Keratinocyte (primary cell): ENCODE measurements around the gene PTRH2. TPM values are rescaled to one million over a fixed set of nuclear protein-coding genes. Genes with fewer than 3 reads are reported as not detected.
A peak's percentile ranks its signal among the peaks of the same experiment; 100 is the strongest.

Experiments used
- DNase-seq: peaks from one replicate; pipeline ENCODE4 v3.0.0-alpha.2; 2011; ENCODE audit warnings: low read depth, missing footprints, low spot score
- FAIRE-seq: peaks from 2 replicates; lab custom pipeline; 2011; peaks lifted over from hg19 to GRCh38; lab: Jason Lieb, UNC
- H2AFZ ChIP-seq: 2 replicates; pipeline ENCODE4 v1.6.0; 2012; ENCODE audit warnings: low read length, control low read depth, inconsistent platforms; ENCODE audit not compliant: control insufficient read depth
- H3K27ac ChIP-seq: 2 replicates; pipeline ENCODE4 v1.5.1; 2011; ENCODE audit warnings: low read length; ENCODE audit not compliant: control insufficient read depth, insufficient read depth
- H3K27me3 ChIP-seq: 3 replicates; pipeline ENCODE4 v1.6.0; 2011; ENCODE audit warnings: low read length; ENCODE audit not compliant: control insufficient read depth, insufficient read depth; ENCODE audit errors: extremely low read depth
- H3K36me3 ChIP-seq, 2 experiments: 2 replicates in 1 of 2; 3 replicates in 1 of 2; pipeline ENCODE4 v1.5.1; 2011; ENCODE audit warnings: low read length in 2 of 2, mild to moderate bottlenecking in 1 of 2; ENCODE audit not compliant: control insufficient read depth in 2 of 2, insufficient read depth in 2 of 2; ENCODE audit errors: extremely low read depth in 1 of 2
- H3K4me1 ChIP-seq: 3 replicates; pipeline ENCODE4 v1.5.1; 2011; ENCODE audit warnings: low read length; ENCODE audit not compliant: control insufficient read depth, insufficient read depth; ENCODE audit errors: extremely low read depth
- H3K4me2 ChIP-seq: 3 replicates; pipeline ENCODE4 v1.6.0; 2011; ENCODE audit warnings: low read depth, low read length; ENCODE audit not compliant: control insufficient read depth, insufficient read depth; ENCODE audit errors: extremely low read depth
- H3K4me3 ChIP-seq, 3 experiments: fragments of 200-600 bp in 1 of 3; sonication (generic) in 1 of 3; 2 replicates in 2 of 3; 3 replicates in 1 of 3; pipeline ENCODE4 v1.5.1; 2011 to 2016; ENCODE audit warnings: low read length in 3 of 3, mild to moderate bottlenecking in 3 of 3, control low read depth in 2 of 3, inconsistent platforms in 1 of 3, low read depth in 1 of 3, mixed read lengths in 1 of 3, mixed run types in 1 of 3, moderate library complexity in 1 of 3; ENCODE audit not compliant: control insufficient read depth in 2 of 3, insufficient read depth in 2 of 3; ENCODE audit errors: extremely low read depth in 1 of 3
- H3K79me2 ChIP-seq: 2 replicates; pipeline ENCODE4 v1.6.0; 2012; ENCODE audit warnings: low read length; ENCODE audit not compliant: control insufficient read depth, insufficient read depth
- H3K9ac ChIP-seq: 3 replicates; pipeline ENCODE4 v1.6.0; 2011; ENCODE audit warnings: low read length; ENCODE audit not compliant: control insufficient read depth, insufficient read depth; ENCODE audit errors: extremely low read depth
- H3K9me1 ChIP-seq: 3 replicates; pipeline ENCODE4 v1.6.0; 2011; ENCODE audit warnings: low read length; ENCODE audit not compliant: control insufficient read depth, insufficient read depth; ENCODE audit errors: extremely low read depth
- H3K9me3 ChIP-seq: 2 replicates; pipeline ENCODE4 v1.5.1; 2012; ENCODE audit warnings: low read depth, low read length; ENCODE audit not compliant: control insufficient read depth
- H4K20me1 ChIP-seq: 3 replicates; pipeline ENCODE4 v1.6.0; 2011; ENCODE audit warnings: low read length; ENCODE audit not compliant: control insufficient read depth, insufficient read depth; ENCODE audit errors: extremely low read depth
- CTCF ChIP-seq, 3 experiments: IDR thresholded peaks in 1 of 3; conservative IDR thresholded peaks in 1 of 3; optimal IDR thresholded peaks in 1 of 3; 2 replicates in 2 of 3; 3 replicates in 1 of 3; pipeline versions ENCODE3 to v1.5.1; 2011; ENCODE audit warnings: low read length in 3 of 3, mild to moderate bottlenecking in 3 of 3, moderate library complexity in 2 of 3, control low read depth in 1 of 3, inconsistent platforms in 1 of 3; ENCODE audit not compliant: insufficient read depth in 2 of 3; ENCODE audit errors: extremely low read depth in 1 of 3
- EZH2 ChIP-seq: IDR thresholded peaks from one replicate; pipeline ENCODE4 v1.6.1; 2012; ENCODE audit warnings: inconsistent platforms, mild to moderate bottlenecking, low read length, moderate library complexity
- dilution Hi-C: fragments of 300-500 bp; cut with MboI; formaldehyde crosslinking; loops from one replicate; pipeline ENCODE4 v1.7.0; 2020; ENCODE audit warnings: low sequenced_read_pairs; ENCODE audit not compliant: extremely low pct_ligation_motif_present
- polyA plus RNA-seq, 5 experiments: library from polyadenylated mRNA; depleted of rRNA in 3 of 5; stranded (reverse) in 3 of 5; stranded (forward) in 1 of 5; unstranded in 1 of 5; fragments of >200 nt; gene quantifications; 1 replicate in 1 of 5; 2 replicates in 3 of 5; 3 replicates in 1 of 5; pipeline versions ENCODE4 v1.2.1 to v1.2.3, GENCODE V29; 2011 to 2012; ENCODE audit warnings: missing spikeins in 2 of 5, low read depth in 1 of 5, low replicate concordance in 1 of 5

The PTRH2 gene
- polyA plus RNA-seq, 1 donor (not counting 4 experiments of a cell fraction or from before 2014, with no cell fraction given), result 107 TPM

- Histone ChIP-seq H3K9ac (no peak overlapping the region), H4K20me1 (peaks cover 2% of the 10 kb centered on the region), H3K79me2 (peaks cover 37% of the 10 kb centered on the region), H3K9me1 (no peaks in the 10 kb centered on the region), H3K4me1 (no peaks in the 10 kb centered on the region), H3K27ac (no peak overlapping the region), H3K36me3 (peaks cover 30 to 53% of the 10 kb centered on the region in 2 experiments), H2AFZ (no peak overlapping the region), H3K4me2 (no peak overlapping the region), H3K4me3 (no peak overlapping the region), H3K9me3 (no peaks in the 10 kb centered on the region), H3K27me3 (no peaks in the 10 kb centered on the region)
- dilution Hi-C loops, result no loop called here
- no peak for TF ChIP-seq CTCF (optimal IDR thresholded peaks at IDR 0.05 in 1 of 3, IDR thresholded peaks at IDR 0.05 in 1 of 3, conservative IDR thresholded peaks at IDR 0.05 in 1 of 3; ENCODE audit: extremely low read depth in 1 of 3, insufficient read depth in 2 of 3, low read length in 3 of 3)
- no peak for TF ChIP-seq EZH2
- DNase-seq (no peak), FAIRE-seq (no peak)
Observed at GRCh38 chr17:59688496-59688895, 18.7 kb downstream of the PTRH2 start.

- H3K9me3 ChIP-seq, result no peaks in the 10 kb centered on the region
- no peaks in the 10 kb centered on the region for H3K27me3 ChIP-seq
- DNase-seq, result no peak
- H3K4me3 ChIP-seq, result no peak overlapping the region
- H3K4me2 ChIP-seq, result no peak overlapping the region
- H3K9me1 ChIP-seq, result no peaks in the 10 kb centered on the region
- peaks cover 30 to 55% of the 10 kb centered on the region in 2 experiments for H3K36me3 ChIP-seq
- dilution Hi-C loops, result no loop called here
- no peak overlapping the region for H3K27ac ChIP-seq
- TF ChIP-seq CTCF (optimal IDR thresholded peaks at IDR 0.05 in 1 of 3, IDR thresholded peaks at IDR 0.05 in 1 of 3, conservative IDR thresholded peaks at IDR 0.05 in 1 of 3; ENCODE audit: extremely low read depth in 1 of 3, insufficient read depth in 2 of 3, low read length in 3 of 3), result no peak
- H3K4me1 ChIP-seq, result no peaks in the 10 kb centered on the region
- peaks cover 2% of the 10 kb centered on the region for H4K20me1 ChIP-seq
- peak; percentile 13 for FAIRE-seq
- H2AFZ ChIP-seq, result no peak overlapping the region
- H3K79me2 ChIP-seq, result peaks cover 34% of the 10 kb centered on the region
- H3K9ac ChIP-seq, result no peak overlapping the region
Observed at GRCh38 chr17:59688008-59688407, 19.2 kb downstream of the PTRH2 start.
